HepG2 (cell line): ENCODE data around the gene CDK14. TPM values are rescaled to one million over a fixed set of nuclear protein-coding genes. Genes with fewer than 3 reads are reported as not detected.

ENCODE experiments used
- ATAC-seq: fragments of 200-7000 bp; cut with Tn5 transposase; 3 replicates; pipeline ENCODE4 v1.9.1; 2020; ENCODE audit warnings: mild to moderate bottlenecking, moderate library complexity
- BruUV-seq: library from RNA; stranded (reverse); fragments of 400-500 nt; replicated peaks from 2 replicates; lab custom pipeline; 2021; lab: Mats Ljungman, UMichigan
- CTCF ChIA-PET: fragments of 300-600 bp; formaldehyde crosslinking; extraction: SDS; loops from one replicate; lab custom pipeline; 2021; ENCODE audit warnings: low total read pairs, inconsistent platforms, low intra/inter-chr PET ratio; lab: Yijun Ruan, JAX
- POLR2A ChIA-PET: fragments of 350-600 bp; sonication (Branson Sonifier 250); formaldehyde crosslinking; loops from one replicate; lab custom pipeline; 2020; ENCODE audit warnings: antibody characterized with exemption, inconsistent platforms; lab: Yijun Ruan, JAX
- DNase-seq: peaks from one replicate; pipeline ENCODE4 v3.0.0-alpha.2; 2015; ENCODE audit warnings: low spot score
- FAIRE-seq: peaks from 3 replicates; lab custom pipeline; 2011; peaks lifted over from hg19 to GRCh38; lab: Jason Lieb, UNC
- H2AFZ ChIP-seq: one replicate; pipeline ENCODE4 v1.6.1; 2011; ENCODE audit warnings: low read length, inconsistent platforms
- H3K27ac ChIP-seq: fragments of 300-600 bp; 3 replicates; pipeline ENCODE4 v1.8.0; 2011; ENCODE audit warnings: mixed run types, mild to moderate bottlenecking, mixed read lengths, low read length, inconsistent platforms; ENCODE audit not compliant: insufficient read depth; ENCODE audit errors: extremely low read length
- H3K27me3 ChIP-seq, 2 experiments: fragments of 200-600 bp in 1 of 2; 2 replicates in 1 of 2; 3 replicates in 1 of 2; pipeline versions ENCODE4 v1.6.0 to v1.8.0; 2011; ENCODE audit warnings: low read length in 2 of 2, mild to moderate bottlenecking in 2 of 2, moderate library complexity in 2 of 2, inconsistent platforms in 1 of 2; ENCODE audit not compliant: insufficient read depth in 2 of 2, control insufficient read depth in 1 of 2
- H3K36me3 ChIP-seq, 2 experiments: fragments of 200-600 bp in 1 of 2; replicated peaks in 1 of 2; 2 replicates in 1 of 2; 3 replicates in 1 of 2; pipeline versions ENCODE4 v1.5.1 to v1.8.0; 2011; ENCODE audit warnings: low read length in 2 of 2, inconsistent platforms in 1 of 2; ENCODE audit not compliant: insufficient read depth in 2 of 2, control insufficient read depth in 1 of 2
- H3K4me1 ChIP-seq: 2 replicates; pipeline ENCODE4 v1.5.1; 2012; ENCODE audit warnings: low read length, inconsistent platforms; ENCODE audit not compliant: insufficient read depth
- H3K4me2 ChIP-seq: 2 replicates; pipeline ENCODE4 v1.6.0; 2011; ENCODE audit warnings: low read depth, low read length, inconsistent platforms
- H3K4me3 ChIP-seq, 3 experiments: fragments of 200-600 bp in 1 of 3; sonication (generic), shearing (Covaris generic) in 1 of 3; replicated peaks in 1 of 3; 2 replicates each; pipeline ENCODE4 v1.5.1; 2011 to 2016; ENCODE audit warnings: low read length in 3 of 3, inconsistent platforms in 2 of 3, low read depth in 2 of 3, mild to moderate bottlenecking in 2 of 3, control low read depth in 1 of 3, mixed read lengths in 1 of 3; ENCODE audit not compliant: insufficient read depth in 1 of 3
- H3K79me2 ChIP-seq: one replicate; pipeline ENCODE4 v1.6.1; 2011; ENCODE audit warnings: low read length, inconsistent platforms; ENCODE audit not compliant: insufficient read depth
- H3K9ac ChIP-seq: 2 replicates; pipeline ENCODE4 v1.6.0; 2011; ENCODE audit warnings: mild to moderate bottlenecking, low read depth, low read length, inconsistent platforms; ENCODE audit not compliant: insufficient read depth
- H3K9me3 ChIP-seq: 2 replicates; pipeline ENCODE4 v1.5.1; 2012; ENCODE audit warnings: mild to moderate bottlenecking, low read length
- H4K20me1 ChIP-seq: 2 replicates; pipeline ENCODE4 v1.6.0; 2011; ENCODE audit warnings: inconsistent platforms, mild to moderate bottlenecking, low read length, moderate library complexity; ENCODE audit not compliant: insufficient read depth
- CEBPB ChIP-seq: IDR thresholded peaks from 2 replicates; pipeline ENCODE4 v1.6.1; 2011; ENCODE audit warnings: low read depth, low read length, improper control_type of control experiment, borderline replicate concordance
- CHD4 ChIP-seq: fragments of 200-600 bp; sonication (generic); IDR thresholded peaks from 2 replicates; pipeline ENCODE4 v1.7.0; 2017; ENCODE audit warnings: mild to moderate bottlenecking, low read length, borderline replicate concordance
- GFI1 ChIP-seq: sonication (generic); formaldehyde crosslinking; IDR thresholded peaks from 2 replicates; pipeline ENCODE4 v1.5.0; 2020; ENCODE audit warnings: missing genetic modification reagents, mild to moderate bottlenecking, borderline replicate concordance
- NRL ChIP-seq: sonication (generic); formaldehyde crosslinking; IDR thresholded peaks from 2 replicates; pipeline ENCODE4 v1.5.0; 2020; ENCODE audit warnings: missing genetic modification reagents, mild to moderate bottlenecking, moderate library complexity, borderline replicate concordance
- PHF21A ChIP-seq: sonication (generic); formaldehyde crosslinking; IDR thresholded peaks from 2 replicates; pipeline ENCODE4 v1.5.0; 2020; ENCODE audit warnings: mild to moderate bottlenecking, missing genetic modification reagents
- RFX1 ChIP-seq: fragments of 450-650 bp; IDR thresholded peaks from 2 replicates; pipeline ENCODE4 v1.6.1; 2017
- ZNF607 ChIP-seq: sonication (generic); formaldehyde crosslinking; IDR thresholded peaks from 2 replicates; pipeline ENCODE4 v1.5.1; 2020; ENCODE audit warnings: missing genetic modification reagents, mild to moderate bottlenecking, borderline replicate concordance
- WGBS: methylation state at CpG from one replicate; pipeline ENCODE4 v1.1.6; 2017; ENCODE audit warnings: low lambda C conversion rate; 5-methylcytosine and 5-hydroxymethylcytosine counted together
- in situ Hi-C: cut with HindIII; loops from 2 replicates; pipeline ENCODE4 v1.10.0; 2017; ENCODE audit warnings: low pct_unique_long_range_greater_than_20kb; ENCODE audit not compliant: extremely low pct_ligation_motif_present
- intact Hi-C: fragments of 100-400 bp; cut with micrococcal nuclease; formaldehyde crosslinking; loops from one replicate; pipeline ENCODE4 v1.10.0; 2022; ENCODE audit not compliant: unreplicated experiment
- polyA plus RNA-seq, 8 experiments: library from polyadenylated mRNA; depleted of rRNA in 3 of 8; stranded (reverse) in 7 of 8; unstranded in 1 of 8; fragments of >200 nt; fragmentation: Illumina TruSeq in 4 of 8; extraction: Trizol in 4 of 8; gene quantifications; 2 replicates each; pipeline versions ENCODE4 v1.2.1 to v1.2.3, GENCODE V29; 2011 to 2016; ENCODE audit warnings: low read depth in 4 of 8, missing spikeins in 1 of 8, mixed read lengths in 1 of 8; ENCODE audit not compliant: insufficient read depth in 1 of 8
- total RNA-seq, 5 experiments: library from RNA; depleted of rRNA; stranded (reverse); fragments of >200 nt; fragmentation: Illumina TruSeq; extraction: Trizol; gene quantifications; 2 replicates each; pipeline ENCODE4 v1.2.3, GENCODE V29; 2016; ENCODE audit warnings: low read depth in 1 of 5
- TF ChIP-seq, protein P1 (sequence below): sonication (generic); formaldehyde crosslinking; IDR thresholded peaks from 2 replicates; pipeline ENCODE4 v1.4.0; 2020; ENCODE audit warnings: missing genetic modification reagents, borderline replicate concordance
- TF ChIP-seq, protein P2 (sequence below): sonication (generic); formaldehyde crosslinking; IDR thresholded peaks from 2 replicates; pipeline ENCODE4 v1.8.1; 2023; ENCODE audit warnings: mild to moderate bottlenecking, missing genetic modification reagents, borderline replicate concordance

The CDK14 gene
- total and polyA plus RNA-seq, 2 of the 13 experiments (the other 11 are each of a cell fraction or from before 2014, with no cell fraction given): 0.26 to 0.71 TPM

DNA sequence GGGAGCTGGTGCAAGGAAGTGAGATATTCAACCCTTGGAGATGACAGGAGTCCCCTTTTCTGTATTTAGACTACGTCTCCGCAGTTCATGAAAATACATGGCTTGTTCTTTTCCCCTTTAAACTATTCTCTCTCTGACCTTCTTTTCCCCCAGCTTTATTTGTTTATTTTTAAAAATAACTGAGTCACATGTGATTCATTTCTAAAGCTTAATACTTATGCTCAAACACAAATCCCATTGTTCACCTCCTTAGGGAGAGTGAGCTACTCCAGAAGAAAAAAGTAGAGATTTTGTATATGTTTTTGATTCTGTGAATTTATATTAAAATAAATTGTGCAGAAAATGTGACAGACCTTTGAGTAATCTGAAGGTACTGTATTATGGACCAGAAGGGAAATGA lies 632.2 kb downstream of the CDK14 start:
- Histone ChIP-seq H2AFZ (no peak overlapping the region), H3K4me3 (no peak overlapping the region), H3K9ac (no peak overlapping the region), H3K27me3 (peaks cover 0 to 12% of the 10 kb centered on the region in 2 experiments; a peak in 1 of 5 replicates), H3K4me2 (no peak overlapping the region), H3K36me3 (no peaks in the 10 kb centered on the region), H3K4me1 (no peaks in the 10 kb centered on the region), H3K79me2 (no peaks in the 10 kb centered on the region), H4K20me1 (no peaks in the 10 kb centered on the region), H3K9me3 (no peaks in the 10 kb centered on the region), H3K27ac (no peak overlapping the region)
- no peak for FAIRE-seq
- ChIA-PET CTCF (no interaction called here), POLR2A (no interaction called here)
- in situ Hi-C loops: no loop called here
- BruUV-seq: no TSS peak
- ATAC-seq: no peak
- TF ChIP-seq ZNF607 (CRISPR knock-in tag) (no peak), NRL (CRISPR knock-in tag) (no peak), CHD4 (no peak), GFI1 (CRISPR knock-in tag) (no peak), PHF21A (CRISPR knock-in tag) (no peak), RFX1 (no peak), CEBPB (no peak)
- TF ChIP-seq, protein P1, sequence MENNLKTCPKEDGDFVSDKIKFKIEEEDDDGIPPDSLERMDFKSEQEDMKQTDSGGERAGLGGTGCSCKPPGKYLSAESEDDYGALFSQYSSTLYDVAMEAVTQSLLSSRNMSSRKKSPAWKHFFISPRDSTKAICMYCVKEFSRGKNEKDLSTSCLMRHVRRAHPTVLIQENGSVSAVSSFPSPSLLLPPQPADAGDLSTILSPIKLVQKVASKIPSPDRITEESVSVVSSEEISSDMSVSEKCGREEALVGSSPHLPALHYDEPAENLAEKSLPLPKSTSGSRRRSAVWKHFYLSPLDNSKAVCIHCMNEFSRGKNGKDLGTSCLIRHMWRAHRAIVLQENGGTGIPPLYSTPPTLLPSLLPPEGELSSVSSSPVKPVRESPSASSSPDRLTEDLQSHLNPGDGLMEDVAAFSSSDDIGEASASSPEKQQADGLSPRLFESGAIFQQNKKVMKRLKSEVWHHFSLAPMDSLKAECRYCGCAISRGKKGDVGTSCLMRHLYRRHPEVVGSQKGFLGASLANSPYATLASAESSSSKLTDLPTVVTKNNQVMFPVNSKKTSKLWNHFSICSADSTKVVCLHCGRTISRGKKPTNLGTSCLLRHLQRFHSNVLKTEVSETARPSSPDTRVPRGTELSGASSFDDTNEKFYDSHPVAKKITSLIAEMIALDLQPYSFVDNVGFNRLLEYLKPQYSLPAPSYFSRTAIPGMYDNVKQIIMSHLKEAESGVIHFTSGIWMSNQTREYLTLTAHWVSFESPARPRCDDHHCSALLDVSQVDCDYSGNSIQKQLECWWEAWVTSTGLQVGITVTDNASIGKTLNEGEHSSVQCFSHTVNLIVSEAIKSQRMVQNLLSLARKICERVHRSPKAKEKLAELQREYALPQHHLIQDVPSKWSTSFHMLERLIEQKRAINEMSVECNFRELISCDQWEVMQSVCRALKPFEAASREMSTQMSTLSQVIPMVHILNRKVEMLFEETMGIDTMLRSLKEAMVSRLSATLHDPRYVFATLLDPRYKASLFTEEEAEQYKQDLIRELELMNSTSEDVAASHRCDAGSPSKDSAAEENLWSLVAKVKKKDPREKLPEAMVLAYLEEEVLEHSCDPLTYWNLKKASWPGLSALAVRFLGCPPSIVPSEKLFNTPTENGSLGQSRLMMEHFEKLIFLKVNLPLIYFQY (CRISPR knock-in tag): no peak
- TF ChIP-seq, protein P2, sequence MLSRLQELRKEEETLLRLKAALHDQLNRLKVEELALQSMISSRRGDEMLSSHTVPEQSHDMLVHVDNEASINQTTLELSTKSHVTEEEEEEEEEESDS (CRISPR knock-in tag): no peak
- no peak for DNase-seq
- 95% methylated on average over 2 of the region's 2 CpGs for WGBS
- intact Hi-C loops: no loop called here
